ENCODE measurements around the gene LEF1. TPM values are rescaled to one million over a fixed set of nuclear protein-coding genes. Genes with fewer than 3 reads are reported as not detected.

Gene LEF1
- total RNA-seq, 4 donors from 2014 or later = 0.42 to 3.6 (median 1.9) TPM

DNA sequence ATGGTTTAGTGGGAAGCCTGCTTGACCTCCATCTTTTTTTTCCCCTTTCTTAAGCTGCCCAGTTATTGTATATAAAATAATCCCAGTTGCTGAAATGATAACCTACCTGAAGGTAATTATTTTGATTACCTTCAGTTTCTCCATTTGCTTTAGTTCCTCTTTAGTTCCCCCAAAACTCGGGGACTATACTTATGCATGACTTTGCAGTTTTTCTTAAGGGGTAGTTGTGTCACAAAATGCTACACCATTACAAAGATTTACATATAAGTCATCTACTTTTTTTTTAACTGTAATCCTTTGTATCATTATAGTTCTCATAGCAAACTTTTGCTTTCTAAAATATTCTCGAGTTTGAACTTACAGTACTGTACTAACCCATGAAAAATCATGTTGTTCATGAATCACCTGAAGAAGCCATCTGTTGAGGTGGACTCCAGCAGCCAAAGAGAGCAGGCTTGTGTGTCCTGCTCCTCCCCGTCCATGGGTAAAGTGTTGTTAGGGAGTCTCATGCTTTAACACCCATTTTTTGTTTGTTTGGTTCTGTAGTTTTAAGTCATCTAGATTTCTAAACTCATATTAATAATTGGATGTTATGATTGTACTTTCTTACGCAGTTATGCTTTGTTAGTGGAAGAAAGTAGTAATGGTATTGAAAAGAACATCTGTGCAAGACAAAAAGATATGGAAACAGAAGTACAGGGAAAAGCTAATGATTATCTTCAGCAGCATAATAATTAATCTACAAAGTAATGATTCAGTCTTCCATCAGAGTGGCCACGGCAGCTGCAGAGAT, 144.5 kb downstream of the LEF1 start:
- no peaks in the 10 kb centered on the region for H3K27me3 ChIP-seq
- no peak overlapping the region for H3K4me3 ChIP-seq
- TF ChIP-seq CTCF (IDR thresholded peaks at IDR 0.05) (no peak), POLR2AphosphoS5 (IDR thresholded peaks at IDR 0.05) (no peak)
- intact Hi-C loops (cut with DNase I) = no loop called here
- no peaks in the 10 kb centered on the region for H3K4me1 ChIP-seq
- H3K27ac ChIP-seq (replicated peaks in 1 of 4) = no peak overlapping the region
- peaks cover 65 to 100% (median 95%) of the 10 kb centered on the region in 4 donors for H3K36me3 ChIP-seq
- H3K9me3 ChIP-seq = no peaks in the 10 kb centered on the region
- WGBS = 88% methylated on average over 5 of the region's 5 CpGs
- DNase-seq (ENCODE audit: extremely low spot score) = no peak

- peaks cover 0 to 5% (median 0%) of the 10 kb centered on the region in 4 donors for H3K4me1 ChIP-seq
- no peak for TF ChIP-seq POLR2AphosphoS5 (IDR thresholded peaks at IDR 0.05)
- no peak for TF ChIP-seq POLR2A (IDR thresholded peaks at IDR 0.05; ENCODE audit: low read depth)
- no peak for TF ChIP-seq CTCF (IDR thresholded peaks at IDR 0.05)
- TF ChIP-seq EP300 (IDR thresholded peaks at IDR 0.05) = no peak
- intact Hi-C loops (cut with DNase I) = loop anchor here (5.0 kb wide), 1 partner anchor 553 kb away; no protein-coding TSS in a partner anchor
- no peak overlapping the region for H3K27ac ChIP-seq (replicated peaks in 1 of 4)
- 57% methylated on average over 2 of the region's 2 CpGs for WGBS
- no peak overlapping the region for H3K4me3 ChIP-seq
- no peaks in the 10 kb centered on the region for H3K9me3 ChIP-seq
- H3K27me3 ChIP-seq = no peaks in the 10 kb centered on the region
- DNase-seq (ENCODE audit: extremely low spot score) = no peak
- peaks cover 52 to 89% (median 77%) of the 10 kb centered on the region in 4 donors for H3K36me3 ChIP-seq
Observed at GRCh38 chr4:108018884-108019187, 149.9 kb downstream of the LEF1 start.

- intact Hi-C loops (cut with DNase I) = loop anchor here (5.0 kb wide), 1 partner anchor 554 kb away; no protein-coding TSS in a partner anchor
- peak; percentile 96 for DNase-seq (ENCODE audit: extremely low spot score)
- Histone ChIP-seq H3K4me1 (peaks cover 0 to 5% (median 0%) of the 10 kb centered on the region in 4 donors), H3K9me3 (no peaks in the 10 kb centered on the region), H3K27ac (replicated peaks in 1 of 4) (no peak overlapping the region), H3K4me3 (no peak overlapping the region), H3K27me3 (no peaks in the 10 kb centered on the region), H3K36me3 (peaks cover 46 to 88% (median 71%) of the 10 kb centered on the region in 4 donors)
- 44% methylated on average over 8 of the region's 8 CpGs for WGBS
- TF ChIP-seq CTCF (IDR thresholded peaks at IDR 0.05) (peak; percentile 78 to 89 (median 85)), POLR2A (IDR thresholded peaks at IDR 0.05; ENCODE audit: low read depth) (no peak), POLR2AphosphoS5 (IDR thresholded peaks at IDR 0.05) (peak in 1 of 2 donors; percentile 35)
Observed at GRCh38 chr4:108018040-108018883, 150.5 kb downstream of the LEF1 start.

GRCh38 chr4:108013955-108014354, 154.8 kb downstream of the LEF1 start:
- no peak for TF ChIP-seq CTCF (IDR thresholded peaks at IDR 0.05)
- no peak for TF ChIP-seq EP300 (IDR thresholded peaks at IDR 0.05)
- TF ChIP-seq POLR2AphosphoS5 (IDR thresholded peaks at IDR 0.05) = no peak
- TF ChIP-seq POLR2A (IDR thresholded peaks at IDR 0.05; ENCODE audit: low read depth) = no peak
- intact Hi-C loops (cut with DNase I) = no loop called here
- peaks cover 28 to 76% (median 46%) of the 10 kb centered on the region in 4 donors for H3K36me3 ChIP-seq

More at GRCh38 chr4:108013955-108014354, 154.8 kb downstream of the LEF1 start:
- no peak overlapping the region for H3K4me3 ChIP-seq
- H3K27ac ChIP-seq (replicated peaks in 1 of 4) = no peak overlapping the region
- H3K4me1 ChIP-seq = peaks cover 9 to 22% (median 14%) of the 10 kb centered on the region in 4 donors
- H3K9me3 ChIP-seq = no peaks in the 10 kb centered on the region
- H3K27me3 ChIP-seq = no peaks in the 10 kb centered on the region
- 97% methylated on average over 5 of the region's 5 CpGs for WGBS
- DNase-seq (ENCODE audit: extremely low spot score) = no peak

Measured in esophagus muscularis mucosa (tissue), 4 donors.